Activated naive CD4-positive, alpha-beta T cell treated with Interleukin-2 at 50 U/mL for 16 hours (primary cell): ENCODE measurements around the gene TWIST2.

Experiments used
- DNase-seq: peaks from one replicate; pipeline ENCODE4 v3.0.0-alpha.2; 2020

Gene TWIST2

DNA sequence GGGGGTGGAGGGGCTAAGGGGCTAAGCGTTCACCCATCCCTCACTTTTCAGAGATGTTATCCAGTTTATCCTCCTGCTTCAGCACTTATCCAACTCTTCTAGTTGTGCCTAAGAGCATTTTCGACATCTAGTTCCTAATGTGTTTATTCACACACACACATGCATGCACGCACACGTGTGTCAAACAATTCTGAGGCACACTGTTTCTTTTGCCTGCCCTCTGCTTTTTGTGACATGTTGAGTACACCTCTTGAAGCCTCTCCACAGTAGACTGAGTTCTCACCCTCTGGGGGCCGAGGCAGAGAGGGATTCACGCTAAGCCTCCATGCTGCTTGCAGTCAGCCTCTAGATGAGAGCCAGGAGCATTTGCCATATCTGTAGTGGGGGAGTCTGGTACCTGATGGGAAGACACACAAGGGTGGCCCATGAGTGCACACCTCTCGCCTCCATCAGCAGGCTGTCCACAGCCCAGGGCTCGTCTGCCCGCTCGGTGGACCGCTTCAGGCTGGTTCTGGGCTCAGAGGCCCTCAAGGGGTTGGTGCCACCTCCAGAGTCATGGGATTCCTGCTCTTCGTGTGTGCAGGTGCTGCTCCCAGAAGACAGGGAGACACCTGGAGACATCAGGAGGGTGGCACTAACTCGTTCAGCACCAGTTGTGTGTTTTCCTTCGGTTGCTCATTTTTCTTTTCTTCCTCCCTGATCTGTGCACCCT lies 11.9 kb downstream of the TWIST2 start:
- no peak for DNase-seq

GRCh38 chr2:238861013-238861730 lies 13.3 kb downstream of the TWIST2 start:
- no peak for DNase-seq

GRCh38 chr2:238861766-238862315 lies 14.0 kb downstream of the TWIST2 start:
- DNase-seq, result no peak

GRCh38 chr2:238862701-238863100 lies 14.8 kb downstream of the TWIST2 start:
- no peak for DNase-seq

DNA sequence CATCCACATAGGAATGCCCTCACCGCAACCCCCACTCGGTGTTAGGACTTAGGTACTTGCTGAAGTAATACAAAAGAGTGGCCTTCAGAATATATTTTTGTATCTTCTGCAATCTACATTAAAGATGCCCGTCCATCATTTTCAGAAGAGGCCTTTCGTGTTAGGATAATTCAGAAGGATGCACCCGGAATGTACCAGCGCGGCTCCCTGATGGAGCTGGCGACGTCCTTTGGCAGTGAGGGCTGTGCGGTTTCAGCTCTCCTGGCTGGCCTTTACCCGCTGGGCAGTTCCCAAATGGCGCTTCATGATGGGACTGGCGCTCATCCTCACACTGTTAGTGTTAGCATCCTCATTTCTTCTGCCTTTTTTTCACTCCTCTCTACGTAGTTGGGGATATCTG lies 15.3 kb downstream of the TWIST2 start:
- DNase-seq, result no peak

GRCh38 chr2:238863749-238864206 lies 15.9 kb downstream of the TWIST2 start:
- DNase-seq, result no peak

DNA sequence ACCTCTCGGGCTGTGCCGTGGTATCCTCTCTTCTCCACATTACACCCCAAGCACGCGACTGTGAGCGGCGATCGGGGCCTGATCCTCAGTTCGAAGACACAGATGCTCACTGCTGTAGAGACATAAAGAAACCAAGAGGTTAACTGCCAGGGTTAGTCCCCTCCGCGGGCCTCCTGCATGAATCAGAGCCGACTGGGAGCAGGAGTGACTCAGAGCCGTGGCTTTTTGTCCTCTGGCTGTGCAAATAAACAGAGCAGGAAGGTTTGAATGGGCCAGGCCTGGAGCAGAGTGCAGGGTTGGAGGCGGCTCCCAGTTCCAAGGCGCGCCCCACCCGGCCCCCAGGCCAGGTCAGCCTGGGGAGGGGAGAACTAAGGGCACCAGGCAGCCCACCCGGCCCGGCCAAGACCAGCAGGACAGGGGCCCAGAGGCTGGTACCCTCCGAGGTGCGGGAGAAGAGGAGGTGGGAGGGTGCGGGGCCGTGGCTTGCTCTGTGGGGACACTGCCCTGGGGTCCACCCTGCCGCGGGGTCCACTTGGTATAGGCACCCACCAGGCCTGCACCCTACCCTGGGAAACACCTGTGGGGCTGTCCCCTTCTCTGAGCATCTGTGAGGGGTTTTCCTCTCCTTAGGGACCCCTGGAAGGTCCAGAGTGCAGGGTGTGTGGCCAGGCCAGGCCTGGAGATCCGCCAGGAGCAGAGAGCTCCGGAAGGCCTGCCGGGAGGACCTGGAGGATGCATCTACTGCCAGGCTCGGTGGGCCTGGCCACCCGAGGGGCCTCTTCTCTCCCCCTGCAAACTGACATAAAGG lies 16.5 kb downstream of the TWIST2 start:
- DNase-seq, result peak; percentile 20

DNA sequence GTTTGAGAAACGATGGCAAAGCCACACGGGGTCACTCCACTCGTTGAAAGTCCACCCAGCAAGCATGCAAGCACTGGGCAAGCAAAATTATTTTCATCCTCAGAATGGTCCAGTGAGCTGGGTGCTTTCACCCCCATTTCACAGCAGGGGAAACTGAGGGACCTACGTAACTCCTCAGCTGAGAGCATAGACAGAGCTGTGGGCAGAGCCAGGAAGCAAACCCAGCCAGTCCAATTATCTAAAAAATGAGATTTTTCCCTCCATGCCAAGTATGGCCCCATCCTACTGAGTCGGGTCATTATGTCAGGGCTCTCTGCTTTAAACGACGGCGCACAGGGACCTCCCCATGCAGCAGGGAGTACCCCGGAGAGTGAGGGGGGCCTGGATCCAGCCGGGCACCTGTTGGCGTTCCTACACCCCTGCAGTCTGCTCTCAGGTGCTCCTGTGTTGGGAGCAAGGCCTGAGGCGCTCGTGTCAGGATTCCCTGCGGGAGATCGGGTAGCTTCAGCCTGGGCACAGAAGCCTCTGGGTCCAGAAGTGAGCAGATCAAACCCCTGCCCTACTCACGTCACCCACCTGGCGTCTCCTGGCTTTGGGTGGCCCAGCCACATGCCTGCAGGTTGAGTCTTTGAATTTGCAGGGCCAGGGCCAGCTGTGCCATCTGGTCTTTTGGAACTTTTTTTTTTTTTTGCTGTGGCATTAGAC lies 17.3 kb downstream of the TWIST2 start:
- DNase-seq, result no peak

DNA sequence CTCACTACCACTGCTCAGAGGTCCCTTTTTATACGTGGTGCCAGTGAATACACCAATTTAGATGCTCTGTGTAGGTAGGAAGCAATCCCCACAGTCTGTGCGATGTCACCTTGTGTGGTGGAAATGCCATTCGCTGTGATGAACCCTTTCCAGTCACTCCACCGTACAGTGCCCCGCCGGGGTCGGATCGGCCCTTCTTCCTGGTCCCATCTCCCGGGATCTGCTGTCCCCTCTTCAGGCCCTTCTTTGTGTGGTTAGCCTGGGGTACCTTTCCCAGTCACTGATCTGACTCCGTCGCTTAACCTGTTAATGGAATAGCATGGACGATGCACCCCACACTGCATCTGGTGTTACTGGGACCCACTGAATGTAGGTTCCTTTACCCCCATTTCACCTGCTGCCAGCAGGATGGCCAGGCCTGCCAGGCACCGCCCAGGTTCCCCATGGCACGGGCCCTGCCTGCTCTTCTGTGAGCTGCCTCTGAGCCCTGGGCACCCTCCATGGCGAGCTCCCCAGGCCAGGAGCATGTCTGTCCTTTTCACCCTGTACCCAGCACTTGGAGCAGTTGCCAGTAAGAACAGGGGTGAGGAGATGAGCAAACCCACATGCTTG lies 18.0 kb downstream of the TWIST2 start:
- no peak for DNase-seq

DNA sequence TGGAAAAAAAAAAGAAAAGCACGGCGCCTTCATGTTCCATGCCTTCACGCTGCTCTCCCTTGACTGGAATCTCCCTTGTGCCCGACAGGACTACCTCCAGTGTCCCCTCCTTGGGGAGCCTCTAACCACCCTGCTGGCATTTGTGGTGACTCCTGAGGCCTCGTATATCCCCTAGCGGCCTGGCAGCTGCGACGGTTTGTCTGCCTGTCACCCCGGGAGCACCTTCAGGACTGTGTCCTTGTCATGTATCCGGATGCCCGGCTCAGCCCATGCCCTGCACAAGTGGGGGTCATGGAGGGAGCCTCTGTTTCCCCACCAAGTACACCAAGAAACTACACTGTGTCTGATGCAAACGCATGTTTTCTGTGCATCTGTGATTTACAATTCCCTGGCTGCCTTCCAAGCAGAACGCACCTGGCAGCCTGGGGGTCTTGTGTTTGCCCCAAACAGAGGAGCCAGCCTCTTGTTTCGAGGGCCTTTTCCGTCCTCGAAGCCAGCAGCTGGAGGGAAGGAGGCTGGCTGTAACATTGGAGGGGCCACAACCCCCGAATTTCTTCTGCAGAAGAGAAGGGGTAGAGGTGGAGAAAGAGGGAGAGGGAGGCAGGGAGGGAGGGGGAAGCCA lies 18.9 kb downstream of the TWIST2 start:
- no peak for DNase-seq

DNA sequence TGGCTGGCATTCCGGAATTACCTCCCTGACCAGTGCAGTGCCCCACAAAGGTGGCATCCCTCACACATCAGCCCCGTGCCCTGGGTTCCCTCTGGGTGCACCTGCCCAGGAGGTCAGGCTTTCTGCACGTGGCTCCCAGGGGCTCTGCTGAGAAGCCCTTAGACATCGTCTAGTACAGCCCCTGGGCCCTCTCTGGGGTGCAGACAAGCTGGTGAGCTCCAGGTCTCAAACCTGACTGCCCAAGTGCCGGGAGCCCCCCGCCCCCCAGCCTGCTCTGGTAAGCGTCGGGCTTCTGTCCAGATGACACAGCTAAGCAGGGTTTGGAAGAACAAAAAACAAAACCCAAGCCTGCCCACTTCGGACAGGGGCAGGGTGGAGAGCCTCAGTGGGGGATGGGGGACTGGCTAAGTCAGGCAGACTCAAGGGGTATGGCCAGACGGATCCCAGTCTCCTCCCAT lies 20.2 kb downstream of the TWIST2 start:
- DNase-seq, result no peak

- no peak for DNase-seq
These were observed 20.9 kb downstream of the TWIST2 start for GRCh38 chr2:238868616-238869292.

DNA sequence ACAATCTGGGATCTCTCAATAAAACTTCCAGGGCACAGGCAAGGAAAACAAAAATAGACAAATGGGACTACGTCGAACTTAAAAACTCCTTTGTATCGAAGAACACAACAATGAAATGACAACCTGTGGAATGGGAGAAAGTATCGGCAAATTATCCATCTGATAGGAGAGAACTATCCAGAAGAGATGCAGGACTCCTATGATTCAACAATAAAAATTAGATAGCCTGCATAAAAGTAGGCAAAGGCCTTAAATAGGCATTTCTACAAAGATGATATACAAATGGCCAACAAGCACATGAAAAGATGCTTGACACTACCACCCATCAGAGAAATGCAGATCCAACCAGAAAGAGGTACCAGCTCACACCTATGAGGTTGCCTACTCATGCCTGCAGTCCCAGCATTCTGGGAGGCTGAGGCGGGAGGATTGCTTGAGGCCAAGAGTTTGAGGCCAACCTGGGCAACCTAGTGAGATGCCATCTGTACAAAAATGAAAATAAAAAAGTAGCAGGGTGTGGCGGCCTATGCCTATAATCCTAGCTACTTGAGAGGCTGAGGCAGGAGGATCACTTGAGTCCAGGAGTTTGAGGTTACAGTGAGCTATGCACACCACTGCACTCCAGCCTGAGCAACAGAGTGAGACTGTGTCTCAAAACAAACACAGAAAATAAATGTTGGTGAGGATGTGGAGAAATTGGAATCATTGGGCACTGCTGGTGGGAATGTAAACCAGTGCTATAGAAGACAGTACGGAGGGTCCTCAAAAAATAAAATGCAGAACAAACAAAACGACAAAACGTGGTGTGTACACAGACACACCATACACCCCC lies 21.6 kb downstream of the TWIST2 start:
- no peak for DNase-seq

DNA sequence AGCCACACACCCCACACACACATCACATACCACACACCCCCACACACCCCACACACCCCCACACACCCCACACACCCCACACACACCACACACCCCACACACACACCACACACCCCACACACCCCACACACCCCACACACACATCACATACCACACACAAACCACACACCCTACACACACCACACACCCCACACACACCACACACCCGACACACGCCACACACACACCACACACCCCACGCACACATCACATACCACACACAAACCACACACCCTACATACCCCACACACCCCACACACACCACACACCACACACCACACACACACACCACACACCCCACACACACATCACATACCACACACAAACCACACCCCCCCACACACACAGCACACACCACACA lies 22.4 kb downstream of the TWIST2 start:
- no peak for DNase-seq

DNA sequence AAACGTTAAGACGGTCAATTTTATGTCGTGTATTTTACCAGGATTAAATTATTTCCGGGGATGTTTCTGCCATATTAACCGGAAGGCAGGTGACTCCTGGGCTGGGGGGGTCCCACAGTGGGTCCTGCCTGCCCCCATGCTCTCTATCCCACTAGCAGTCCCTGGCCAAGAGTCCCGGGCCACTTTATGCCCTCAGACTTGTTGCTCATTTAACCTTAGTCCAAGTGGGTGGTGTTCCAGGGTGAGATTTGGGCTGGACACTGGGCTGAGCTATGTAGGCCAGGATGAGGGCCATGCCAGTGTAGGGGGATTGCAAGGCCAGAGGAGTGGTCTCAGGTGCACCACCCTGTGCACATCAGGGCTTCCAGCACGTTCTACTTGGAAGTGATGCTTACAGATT lies 24.1 kb downstream of the TWIST2 start:
- DNase-seq, result no peak

DNA sequence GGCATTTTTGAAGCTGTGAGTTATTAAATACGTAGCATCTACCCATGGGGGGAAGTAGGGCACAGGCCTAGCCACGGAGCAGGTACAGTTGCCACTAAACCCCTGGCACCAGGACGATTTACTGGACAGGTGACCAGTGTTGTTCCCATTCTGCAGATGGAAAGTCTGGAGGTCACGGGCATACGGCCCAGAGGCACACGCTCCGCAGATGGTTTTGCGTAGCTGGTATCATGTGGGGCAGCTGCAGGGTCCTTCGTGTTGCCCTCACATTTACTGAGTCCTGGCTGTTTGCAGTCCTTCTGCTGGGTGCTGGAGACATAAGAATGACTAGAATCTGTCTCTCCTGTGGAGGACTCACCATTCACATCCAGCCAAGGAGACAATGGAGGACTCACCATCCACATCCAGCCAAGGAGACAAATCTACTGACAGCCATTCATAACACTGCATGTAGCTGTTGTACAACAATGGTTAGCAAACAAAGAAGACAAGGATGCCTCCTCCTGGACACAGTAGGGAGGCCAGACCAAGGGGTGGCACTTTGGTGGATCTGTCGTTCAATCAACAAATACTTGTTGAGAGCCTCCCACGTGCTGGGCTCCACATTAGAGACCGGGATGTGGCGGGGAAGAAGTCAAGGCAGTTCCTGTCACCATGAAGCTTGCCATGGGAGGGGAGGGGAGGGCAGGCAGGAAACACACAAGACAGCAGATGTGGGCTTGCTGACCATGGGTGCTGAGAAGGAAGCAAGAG lies 24.9 kb downstream of the TWIST2 start:
- no peak for DNase-seq

DNA sequence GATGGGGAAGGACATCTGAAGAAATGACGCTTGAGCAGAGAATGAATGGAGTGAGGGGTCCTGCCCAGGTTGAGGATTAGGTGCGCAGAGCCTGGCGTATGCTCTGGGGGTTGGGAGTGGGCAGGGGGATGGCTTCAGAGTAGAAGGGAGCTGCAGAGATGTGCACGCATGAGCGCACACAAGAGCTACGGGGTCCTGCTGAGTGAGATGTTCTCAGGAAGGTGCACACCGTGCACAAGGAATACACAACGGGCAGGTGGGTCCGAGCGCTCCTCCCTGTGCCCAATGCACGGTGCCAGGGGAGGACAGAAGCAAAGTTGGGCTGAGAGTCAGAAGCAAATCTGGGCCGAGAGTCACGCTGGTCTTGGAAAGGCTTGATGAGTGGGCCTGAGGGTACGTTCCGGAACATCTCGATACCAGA lies 25.5 kb downstream of the TWIST2 start:
- no peak for DNase-seq

- no peak for DNase-seq
These were observed 26.0 kb downstream of the TWIST2 start for GRCh38 chr2:238873841-238874240.

- DNase-seq, result no peak
These were observed 26.6 kb downstream of the TWIST2 start for GRCh38 chr2:238874330-238875050.
